Measurements from ENCODE around the gene LAT. TPM values are rescaled to one million over a fixed set of nuclear protein-coding genes. Genes with fewer than 3 reads are reported as not detected.

LAT gene
- total and polyA plus RNA-seq, 2 of the 4 experiments (the other 2 are of a cell fraction) = 0.18 to 7.4 TPM

- H4K20me1 ChIP-seq (ENCODE audit: insufficient read depth, low read length) = no peaks in the 10 kb centered on the region
- H2BK5ac ChIP-seq (ENCODE audit: low read depth, low read length, poor library complexity, severe bottlenecking) = no peak overlapping the region
- in situ Hi-C loops (cut with MboI; ENCODE audit: low sequenced_read_pairs) (no loop called here), intact Hi-C loops (cut with micrococcal nuclease) (no loop called here), dilution Hi-C loops (cut with HindIII; ENCODE audit: low sequenced_read_pairs, unreplicated experiment) (no loop called here)
- H3K27ac ChIP-seq (ENCODE audit: insufficient read depth, low read length) = no peak overlapping the region
- H2AK9ac ChIP-seq (replicated peaks; ENCODE audit: low read depth, low read length, poor library complexity) = no peak overlapping the region
- no peak overlapping the region for H2BK120ac ChIP-seq (ENCODE audit: low read depth, low read length)
- TF ChIP-seq NFE2L2 (IDR thresholded peaks at IDR 0.05; ENCODE audit: low read depth, low read length) = no peak
- no peak for TF ChIP-seq USF2 (IDR thresholded peaks at IDR 0.05; ENCODE audit: low read depth, low read length)
- TF ChIP-seq ELK1 (IDR thresholded peaks at IDR 0.05; ENCODE audit: borderline replicate concordance, low read depth, low read length) = no peak
- no peak for TF ChIP-seq RAD21 (IDR thresholded peaks at IDR 0.05; ENCODE audit: low read length)
- TF ChIP-seq POLR2A (IDR thresholded peaks at IDR 0.05; ENCODE audit: low read depth, low read length) = no peak
- no peak for TF ChIP-seq MXI1 (IDR thresholded peaks at IDR 0.05; ENCODE audit: borderline replicate concordance, low read depth, low read length)
- no peak for TF ChIP-seq RFX5 (IDR thresholded peaks at IDR 0.05; ENCODE audit: low read depth, low read length)
- TF ChIP-seq CEBPB (IDR thresholded peaks at IDR 0.05; ENCODE audit: low read depth, low read length) = no peak
- TF ChIP-seq SMC3 (IDR thresholded peaks at IDR 0.05; ENCODE audit: low read depth, low read length) = no peak
- no peak for TF ChIP-seq FOS (IDR thresholded peaks at IDR 0.05; ENCODE audit: low read depth, low read length)
- peaks cover 66% of the 10 kb centered on the region for H3K36me3 ChIP-seq (ENCODE audit: control insufficient read depth, insufficient read depth, low read length)
- no peak overlapping the region for H3K56ac ChIP-seq (ENCODE audit: extremely low read depth, insufficient read depth, low read length)
- no TSS peak for BruUV-seq (replicated peaks)
- H3K4ac ChIP-seq (ENCODE audit: low read depth, low read length) = no peak overlapping the region
- WGBS, 2 experiments (ENCODE audit: extremely low coverage in 2 of 2, insufficient read length in 1 of 2) = 93% methylated on average over 3 of the region's 12 CpGs; no CpG with 5 or more reads in 1 of the 2 experiments
- no peaks in the 10 kb centered on the region for H3K27me3 ChIP-seq (ENCODE audit: control insufficient read depth, insufficient read depth, low read length)
- no peak overlapping the region for H3K9ac ChIP-seq (ENCODE audit: low read depth, low read length)
- H3K4me3 ChIP-seq (ENCODE audit: insufficient read depth, low read depth, low read length) = no peak overlapping the region
- no peak overlapping the region for H3K14ac ChIP-seq (replicated peaks; ENCODE audit: low read depth, low read length)
- no peak overlapping the region for H3K4me2 ChIP-seq (ENCODE audit: low read depth, low read length)
- H2AK5ac ChIP-seq (ENCODE audit: low read depth, low read length) = no peak overlapping the region
- no peak overlapping the region for H4K5ac ChIP-seq (ENCODE audit: low read depth, low read length)
- DNase-seq = no peak
- H3K79me1 ChIP-seq (ENCODE audit: low read depth in 1 of 2, low read length in 2 of 2) = peaks cover 0 to 11% of the 10 kb centered on the region in 2 experiments; a peak in 1 of 4 replicates
- no peak overlapping the region for H4K91ac ChIP-seq (ENCODE audit: insufficient read depth, low read depth, low read length)
- H3K18ac ChIP-seq (ENCODE audit: low read depth, low read length) = no peak overlapping the region
- no peaks in the 10 kb centered on the region for H3K4me1 ChIP-seq (ENCODE audit: control insufficient read depth, insufficient read depth, low read length)
- no peak overlapping the region for H2AFZ ChIP-seq (replicated peaks; ENCODE audit: low read length, poor library complexity)
- no peaks in the 10 kb centered on the region for H3K9me1 ChIP-seq (ENCODE audit: insufficient read depth, low read length)
- H2BK20ac ChIP-seq (ENCODE audit: low read depth, low read length) = no peak overlapping the region
- ATAC-seq (ENCODE audit: low read depth) = no peak
- peaks cover 5% of the 10 kb centered on the region for H3K9me3 ChIP-seq (ENCODE audit: control insufficient read depth, insufficient read depth, low read length)
- H4K8ac ChIP-seq (ENCODE audit: low read depth in 2 of 2, low read length in 2 of 2) = no peak overlapping the region
- CTCF ChIA-PET = no interaction called here
- no peak overlapping the region for H2BK15ac ChIP-seq (ENCODE audit: low read depth, low read length)
- H3K23ac ChIP-seq (ENCODE audit: low read depth, low read length) = no peak overlapping the region
- POLR2A ChIA-PET (ENCODE audit: unreplicated experiment) = no interaction called here
These were observed 761 bp upstream of the LAT start for GRCh38 chr16:28984091-28984490.
